T-helper 1 cell (primary cell): Measurements from ENCODE around the gene RHEBL1.
A peak's percentile ranks its signal among the peaks of the same experiment; 100 is the strongest.

Experiments used
- DNase-seq, 5 donors: peaks; one replicate each; pipeline ENCODE4 v3.0.0-alpha.2; 2012 to 2020

RHEBL1 gene

DNA sequence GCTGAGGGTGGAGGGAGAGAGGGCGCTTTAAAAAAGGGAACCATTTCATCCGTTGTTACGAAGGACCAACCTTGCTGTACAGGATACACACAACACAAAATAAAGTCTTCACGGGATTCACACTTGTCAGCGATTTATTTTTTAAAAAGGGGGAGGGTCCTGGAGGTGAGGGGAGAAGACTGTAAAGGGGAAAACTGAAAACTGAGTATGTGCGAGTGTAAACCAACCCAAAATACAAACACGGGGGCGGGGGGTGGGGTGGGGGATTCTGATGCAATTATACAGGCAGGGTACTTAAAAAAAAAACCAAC, 50.7 kb downstream of the RHEBL1 start:
- DNase-seq = no peak

DNA sequence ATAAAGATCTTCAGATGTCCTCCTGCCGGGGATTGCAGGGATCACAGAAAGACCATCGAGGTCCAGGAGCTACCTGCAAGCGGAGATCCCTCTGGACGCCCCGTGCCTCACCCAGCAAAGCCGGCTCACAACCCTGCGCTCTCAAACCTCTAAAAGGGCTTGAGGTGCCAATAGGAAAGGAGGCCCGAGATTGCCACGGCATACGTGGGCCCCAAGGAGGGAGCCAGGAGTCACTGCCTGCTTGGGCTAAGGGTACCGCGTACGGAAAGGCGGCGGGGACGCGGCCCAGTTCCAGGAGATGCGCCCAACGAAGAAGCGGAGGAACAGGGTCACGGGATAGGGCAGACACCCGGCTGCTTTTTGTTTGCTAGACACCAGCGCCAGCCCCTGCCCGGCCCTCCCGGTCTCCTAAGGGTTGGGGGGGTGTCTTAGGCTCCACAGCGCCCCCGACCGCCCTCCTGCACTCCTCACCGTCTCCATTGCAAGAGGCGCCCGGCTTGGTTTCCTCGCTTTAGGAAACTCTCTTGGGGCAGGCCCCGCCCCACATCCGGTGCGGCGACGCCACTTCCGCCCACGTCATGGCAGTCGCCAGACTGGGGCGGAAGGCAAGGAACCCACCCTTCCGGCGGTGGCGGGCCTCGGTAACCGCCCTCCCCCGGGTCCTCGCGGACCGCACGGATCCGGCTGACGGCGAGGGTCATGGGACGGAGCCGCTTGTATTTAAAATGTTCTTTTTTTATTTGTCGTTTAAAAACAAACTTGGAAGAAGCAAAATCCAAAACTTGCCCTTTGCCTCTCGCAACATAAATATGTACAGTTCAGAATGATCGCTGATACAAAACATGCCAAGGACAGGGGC, 51.3 kb downstream of the RHEBL1 start, which contains the start of gene PRKAG1:
PRKAG1 (minus strand) TSS at position 516 of the 859 bp plus-strand sequence; CDS start at position 480, 36 bp downstream.
- peak; percentile 95 to 99 (median 96) for DNase-seq

DNA sequence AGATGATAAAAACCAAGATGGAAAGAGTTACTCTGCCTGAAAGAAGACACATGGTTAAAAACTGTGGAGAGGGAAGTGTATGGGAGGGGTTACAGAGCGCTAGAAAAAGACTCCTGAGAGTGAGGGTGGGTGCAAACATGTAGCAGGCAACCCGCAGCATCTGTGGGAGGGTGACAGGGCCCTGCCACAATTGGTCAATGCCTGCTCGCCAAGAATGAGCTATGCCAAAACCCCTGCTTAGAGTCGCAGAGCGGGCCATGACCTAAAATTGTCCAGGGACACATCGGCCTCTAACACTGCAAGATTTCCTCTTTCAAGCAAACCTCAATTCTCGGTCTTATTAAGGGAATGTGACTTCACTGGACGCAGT, 51.9 kb downstream of the RHEBL1 start:
- no peak for DNase-seq

DNA sequence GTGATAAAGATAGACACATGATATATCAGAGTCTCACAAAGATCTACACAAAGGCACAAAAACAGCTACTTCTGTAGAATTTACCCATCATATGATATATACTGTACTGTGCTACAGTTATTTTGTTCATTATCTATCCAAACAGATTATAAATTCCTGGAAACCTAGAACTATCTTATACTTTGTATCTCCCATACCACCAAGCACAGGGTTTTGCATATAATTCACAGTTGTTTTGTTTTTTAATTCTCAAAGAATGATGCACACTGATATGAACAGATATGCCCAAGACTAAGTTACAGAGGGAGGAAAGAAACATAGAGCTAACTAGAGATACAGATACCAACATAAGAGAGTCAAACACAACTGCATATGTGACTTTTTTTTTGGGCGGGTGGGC, 54.6 kb downstream of the RHEBL1 start:
- no peak for DNase-seq
